Mammary epithelial cell (primary cell): ENCODE data around the gene SYNJ2.

ENCODE experiments used
- EZH2 ChIP-seq: IDR thresholded peaks from 2 replicates; pipeline ENCODE4 v1.6.1; 2012; ENCODE audit warnings: low read length, inconsistent platforms, borderline replicate concordance
- TF ChIP-seq, protein P1 (sequence below), 2 donors: IDR thresholded peaks in 1 of 2; conservative IDR thresholded peaks in 1 of 2; 2 replicates each; pipeline ENCODE4 v1.5.1; 2011 to 2012; ENCODE audit warnings: inconsistent platforms in 2 of 2, low read length in 2 of 2, mild to moderate bottlenecking in 2 of 2, control low read depth in 1 of 2, low read depth in 1 of 2; ENCODE audit not compliant: insufficient read depth in 1 of 2; ENCODE audit errors: extremely low read depth in 1 of 2

DNA sequence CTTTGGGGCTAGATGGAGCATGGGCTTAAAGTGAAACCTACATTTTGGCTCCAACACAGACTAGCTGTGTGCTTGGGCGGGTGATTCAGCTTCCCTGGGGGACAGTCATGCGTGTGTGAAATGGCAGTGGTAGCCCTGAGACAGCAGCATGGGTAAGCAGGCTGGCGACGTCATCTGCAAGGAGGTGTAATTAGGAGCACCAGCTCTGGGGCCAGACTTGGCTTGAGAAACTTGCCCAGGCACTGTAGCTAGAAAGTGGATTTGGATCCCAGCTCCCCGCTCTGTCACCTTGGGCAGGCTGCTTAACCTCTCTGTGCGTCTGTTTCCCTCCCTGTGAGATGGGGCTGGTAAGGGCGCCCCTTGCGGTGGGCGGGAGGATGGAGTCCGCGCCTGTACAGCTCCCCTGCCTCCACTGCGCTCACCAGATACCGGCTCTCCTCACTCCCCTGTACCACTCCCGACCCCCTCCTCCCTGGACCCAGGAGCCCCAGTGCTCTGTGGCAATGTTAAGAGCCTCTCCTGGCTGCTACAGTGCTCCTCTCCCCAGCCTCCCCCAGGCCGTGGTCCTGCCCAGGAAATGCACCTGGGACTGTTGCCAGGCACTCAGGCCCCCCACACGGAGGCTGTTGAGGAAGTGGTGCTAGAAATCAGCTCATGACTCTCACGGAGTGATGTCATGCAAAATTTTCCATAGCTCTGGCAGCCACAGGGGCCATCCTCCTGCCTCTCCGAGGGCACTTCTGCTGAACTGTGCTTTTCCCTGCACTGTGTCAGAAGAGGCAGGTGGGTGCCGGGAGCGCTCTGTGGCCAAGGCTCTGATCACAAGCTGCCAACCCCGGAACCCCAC lies 44.6 kb downstream of the SYNJ2 start:
- TF ChIP-seq, protein P1, sequence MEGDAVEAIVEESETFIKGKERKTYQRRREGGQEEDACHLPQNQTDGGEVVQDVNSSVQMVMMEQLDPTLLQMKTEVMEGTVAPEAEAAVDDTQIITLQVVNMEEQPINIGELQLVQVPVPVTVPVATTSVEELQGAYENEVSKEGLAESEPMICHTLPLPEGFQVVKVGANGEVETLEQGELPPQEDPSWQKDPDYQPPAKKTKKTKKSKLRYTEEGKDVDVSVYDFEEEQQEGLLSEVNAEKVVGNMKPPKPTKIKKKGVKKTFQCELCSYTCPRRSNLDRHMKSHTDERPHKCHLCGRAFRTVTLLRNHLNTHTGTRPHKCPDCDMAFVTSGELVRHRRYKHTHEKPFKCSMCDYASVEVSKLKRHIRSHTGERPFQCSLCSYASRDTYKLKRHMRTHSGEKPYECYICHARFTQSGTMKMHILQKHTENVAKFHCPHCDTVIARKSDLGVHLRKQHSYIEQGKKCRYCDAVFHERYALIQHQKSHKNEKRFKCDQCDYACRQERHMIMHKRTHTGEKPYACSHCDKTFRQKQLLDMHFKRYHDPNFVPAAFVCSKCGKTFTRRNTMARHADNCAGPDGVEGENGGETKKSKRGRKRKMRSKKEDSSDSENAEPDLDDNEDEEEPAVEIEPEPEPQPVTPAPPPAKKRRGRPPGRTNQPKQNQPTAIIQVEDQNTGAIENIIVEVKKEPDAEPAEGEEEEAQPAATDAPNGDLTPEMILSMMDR (conservative IDR thresholded peaks at IDR 0.05 in 1 of 2, IDR thresholded peaks at IDR 0.05 in 1 of 2; ENCODE audit: extremely low read depth in 1 of 2, insufficient read depth in 1 of 2, low read depth in 1 of 2, low read length in 2 of 2), result peak; percentile 36 to 49
- TF ChIP-seq EZH2, result no peak
